CD4-positive, alpha-beta T cell treated with Interleukin-15 for 4 hours (primary cell): ENCODE data around the gene CERS2.
"Not testable (repeated sequence)": the region's sequence is repeated elsewhere in the genome, so short reads cannot be mapped to it uniquely, and the experiment has no call there.

Source experiments
- DNase-seq: peaks from one replicate; pipeline ENCODE4 v3.0.0-alpha.2; 2020; ENCODE audit warnings: low spot score

CERS2 gene

GRCh38 chr1:150969626-150970025 is 5.0 kb downstream of the CERS2 start:
- DNase-seq: no peak

- DNase-seq: no peak
Measured at GRCh38 chr1:150968491-150968890, 6.1 kb downstream of the CERS2 start.

- no peak for DNase-seq
Measured at GRCh38 chr1:150967936-150968335, 6.7 kb downstream of the CERS2 start.

- no peak for DNase-seq
Measured at GRCh38 chr1:150966011-150966410, 8.6 kb downstream of the CERS2 start.

GRCh38 chr1:150965605-150966004 is 9.0 kb downstream of the CERS2 start:
- DNase-seq: no peak

GRCh38 chr1:150964164-150964489 is 10.5 kb downstream of the CERS2 start:
- no peak for DNase-seq

GRCh38 chr1:150963321-150964163 is 11.1 kb downstream of the CERS2 start:
- DNase-seq: no peak

GRCh38 chr1:150961756-150962155 is 12.9 kb downstream of the CERS2 start:
- no peak for DNase-seq

GRCh38 chr1:150960646-150961045 is 14.0 kb downstream of the CERS2 start:
- DNase-seq: no peak

- DNase-seq: no peak
Measured at GRCh38 chr1:150957666-150958065, 17.0 kb downstream of the CERS2 start.

- DNase-seq: no peak
Measured at GRCh38 chr1:150955280-150955679, 19.4 kb downstream of the CERS2 start.

GRCh38 chr1:150954708-150955107 is 19.9 kb downstream of the CERS2 start:
- DNase-seq: no peak

GRCh38 chr1:150944856-150945255 is 29.8 kb downstream of the CERS2 start:
- DNase-seq: no peak

GRCh38 chr1:150931773-150932172 is 42.9 kb downstream of the CERS2 start:
- DNase-seq: peak; percentile 7

- DNase-seq: not testable (repeated sequence)
Measured at GRCh38 chr1:150928775-150929174, 45.9 kb downstream of the CERS2 start.

- no peak for DNase-seq
Measured at GRCh38 chr1:150928286-150928685, 46.3 kb downstream of the CERS2 start.

GRCh38 chr1:150927624-150928023 is 47.0 kb downstream of the CERS2 start:
- no peak for DNase-seq

GRCh38 chr1:150926097-150926741 is 48.4 kb downstream of the CERS2 start, which contains the start of gene SETDB1:
Gene SETDB1 (plus strand): TSS chr1:150926363. CDS start chr1:150927715, 1,352 bp downstream.
- peak; percentile 95 for DNase-seq

GRCh38 chr1:150925080-150925479 is 49.6 kb downstream of the CERS2 start:
- DNase-seq: no peak

GRCh38 chr1:150922519-150922975 is 52.1 kb downstream of the CERS2 start:
- peak; percentile 87 for DNase-seq

GRCh38 chr1:150917387-150917786 is 57.2 kb downstream of the CERS2 start:
- DNase-seq: no peak
